ENCODE data around the gene ZNF3.
A peak's percentile ranks its signal among the peaks of the same experiment; 100 is the strongest.

ZNF3 gene

DNA sequence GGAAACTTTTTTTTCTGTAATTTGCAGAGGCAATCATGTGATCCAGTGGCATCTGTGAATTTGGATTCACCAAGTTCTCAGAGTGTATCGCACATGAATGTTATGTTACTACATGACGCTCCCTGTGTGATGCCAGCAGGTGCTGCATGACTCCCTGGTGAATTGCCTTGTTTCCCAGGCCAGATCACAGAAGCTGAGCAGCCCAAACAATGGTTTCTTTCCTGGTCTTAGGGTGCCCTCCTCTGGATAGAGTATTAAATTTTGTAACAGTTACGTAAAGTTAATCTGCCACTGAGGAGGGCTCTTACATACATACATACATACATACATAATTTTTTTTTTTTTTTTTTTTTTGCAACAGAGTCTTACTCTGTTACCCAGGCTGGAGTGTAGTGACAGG lies 28.3 kb downstream of the ZNF3 start:
- no peak for DNase-seq (ENCODE audit: low read depth)

DNA sequence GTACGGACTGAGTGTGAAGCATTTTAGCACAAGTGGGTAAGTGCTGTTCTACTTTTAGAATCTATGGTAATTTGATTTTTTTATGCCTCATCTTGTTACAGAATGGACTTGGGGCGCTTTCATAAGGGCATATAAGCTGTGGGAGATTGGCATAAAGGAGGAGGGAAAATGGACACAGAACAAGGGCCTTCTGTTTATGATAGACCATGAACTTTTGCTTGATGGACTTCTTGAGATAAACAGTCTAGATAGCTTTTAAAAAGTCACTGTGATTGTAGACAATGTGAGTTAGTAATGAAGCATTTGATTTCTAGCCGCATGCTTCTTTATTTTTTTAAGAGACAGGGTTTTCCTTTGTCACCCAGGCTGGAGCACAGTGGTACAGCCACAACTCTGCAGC lies 29.9 kb downstream of the ZNF3 start:
- DNase-seq (ENCODE audit: low read depth), result no peak

DNA sequence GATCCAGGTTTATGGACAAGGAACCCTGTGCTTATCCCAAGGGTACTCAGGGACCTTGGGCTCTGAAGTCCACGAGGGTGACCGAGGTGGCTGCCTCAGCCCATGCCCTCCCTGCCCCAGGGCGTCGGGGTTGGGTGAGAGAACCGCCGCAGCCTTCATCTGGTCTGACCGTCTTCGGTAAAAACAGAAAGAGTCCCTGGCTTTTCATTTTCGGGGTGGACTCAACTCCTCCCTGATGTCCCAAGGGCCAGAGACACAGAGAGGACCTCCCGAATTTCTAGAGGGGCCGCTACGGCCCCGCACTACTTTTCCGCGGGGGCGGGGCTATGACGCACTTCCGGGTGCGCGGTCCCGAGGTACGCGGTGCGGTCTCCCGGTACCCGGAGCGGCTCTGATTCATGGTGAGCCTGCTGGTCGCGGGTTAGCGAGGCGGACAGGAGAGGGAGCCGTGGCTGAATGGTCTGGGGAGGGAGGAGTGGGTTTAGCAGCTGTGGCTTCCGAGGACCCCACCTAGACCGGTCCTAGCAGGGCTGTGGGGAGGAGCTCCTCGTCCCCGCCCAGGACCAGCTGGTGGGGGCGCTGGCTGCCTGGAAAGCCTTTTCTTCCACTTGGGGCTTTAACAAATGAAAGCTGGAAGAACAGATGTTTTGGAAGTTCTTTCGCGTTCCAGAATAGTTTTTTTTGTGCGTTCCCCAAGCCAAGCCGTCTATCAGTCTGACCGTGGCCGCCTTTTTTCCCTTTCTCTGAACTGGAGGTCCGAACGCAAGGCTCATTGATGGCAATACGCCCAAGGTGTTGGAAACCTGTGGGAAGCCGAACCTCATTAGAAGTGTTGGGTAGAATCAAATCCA lies 31.9 kb downstream of the ZNF3 start, which contains the start of gene ZSCAN21:
Gene ZSCAN21, plus strand, starts transcription at position 334 of the 851 bp plus-strand sequence. CDS start 7,233 bp downstream, outside the sequence.
- peak; percentile 81 for DNase-seq (ENCODE audit: low read depth)

- no peak for DNase-seq (ENCODE audit: low read depth)
Observed at GRCh38 chr7:100048680-100049079, 32.8 kb downstream of the ZNF3 start.

GRCh38 chr7:100044718-100045117 lies 36.8 kb downstream of the ZNF3 start:
- no peak for DNase-seq (ENCODE audit: low read depth)

- no peak for DNase-seq (ENCODE audit: low read depth)
Observed at GRCh38 chr7:100040575-100040974, 40.9 kb downstream of the ZNF3 start.

DNA sequence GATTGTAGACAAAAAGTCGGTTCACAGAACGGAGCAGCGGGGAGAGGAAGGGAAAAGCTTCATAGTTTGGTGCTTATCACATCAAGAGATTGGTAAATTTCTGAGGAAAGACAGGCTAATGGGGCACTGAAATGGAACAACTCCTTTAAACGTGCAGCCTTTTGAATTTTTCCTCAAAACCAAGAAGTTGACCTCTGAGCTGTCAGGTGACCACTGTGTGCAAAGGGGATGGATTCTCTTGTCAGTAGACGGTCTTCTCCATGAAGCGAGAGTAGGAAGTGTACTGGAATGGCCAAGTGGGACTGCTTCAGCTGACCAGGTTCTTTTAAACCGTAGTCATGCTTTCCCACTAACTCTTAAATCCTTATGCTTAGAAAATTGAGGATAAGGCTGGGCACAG lies 43.2 kb downstream of the ZNF3 start:
- DNase-seq (ENCODE audit: low read depth), result no peak

DNA sequence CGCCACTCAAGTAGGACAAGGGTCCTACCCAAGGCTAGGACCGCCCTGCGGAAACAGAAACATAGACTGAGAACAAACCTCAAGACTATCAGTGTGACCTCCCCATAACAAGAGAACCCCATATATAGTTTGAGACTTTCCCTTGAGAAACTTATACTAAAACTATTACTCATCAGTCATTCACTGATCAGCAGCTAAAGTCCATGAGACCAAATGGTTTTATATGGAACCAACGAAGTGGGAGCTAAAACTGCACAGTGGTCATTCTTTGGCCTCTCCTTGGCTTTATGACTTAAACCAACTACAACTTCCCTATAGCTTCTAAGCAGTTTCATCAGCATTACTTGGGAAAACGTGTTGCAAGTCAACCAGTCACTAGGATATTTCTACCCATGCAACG lies 45.6 kb downstream of the ZNF3 start:
- no peak for DNase-seq (ENCODE audit: low read depth)

DNA sequence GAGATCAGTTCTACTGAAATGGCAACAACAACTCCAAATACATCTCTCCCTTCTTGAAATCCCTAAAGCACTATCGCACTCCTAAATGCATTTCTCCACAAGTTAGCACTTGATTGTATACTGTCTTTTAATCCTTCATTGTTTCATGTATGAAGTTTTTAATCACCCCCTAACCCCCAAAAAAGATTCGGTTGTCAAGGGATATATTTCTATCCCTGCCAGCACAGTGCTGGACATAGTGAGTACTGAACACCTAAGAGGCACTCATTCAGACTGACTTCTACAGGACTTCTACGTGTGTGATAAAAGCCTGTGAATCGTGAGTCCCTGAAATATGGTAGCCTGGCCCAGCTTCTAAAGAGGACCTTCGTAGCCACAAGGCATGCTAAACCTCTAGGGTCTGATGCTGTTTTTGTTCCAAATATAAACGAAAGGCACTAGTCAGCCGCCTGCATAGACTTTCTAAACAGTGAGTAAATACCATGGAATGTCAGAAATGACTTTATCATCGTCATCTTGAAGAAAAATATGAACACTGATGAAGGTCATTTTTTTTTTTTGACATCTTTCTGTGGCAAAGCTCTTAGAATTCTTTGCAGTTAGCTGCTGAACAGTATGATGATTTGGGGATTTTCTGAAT lies 46.5 kb downstream of the ZNF3 start:
- DNase-seq (ENCODE audit: low read depth), result no peak

- no peak for DNase-seq (ENCODE audit: low read depth)
Observed at GRCh38 chr7:100033526-100033925, 48.0 kb downstream of the ZNF3 start.

- DNase-seq (ENCODE audit: low read depth), result no peak
Observed at GRCh38 chr7:100029596-100029995, 51.9 kb downstream of the ZNF3 start.

DNA sequence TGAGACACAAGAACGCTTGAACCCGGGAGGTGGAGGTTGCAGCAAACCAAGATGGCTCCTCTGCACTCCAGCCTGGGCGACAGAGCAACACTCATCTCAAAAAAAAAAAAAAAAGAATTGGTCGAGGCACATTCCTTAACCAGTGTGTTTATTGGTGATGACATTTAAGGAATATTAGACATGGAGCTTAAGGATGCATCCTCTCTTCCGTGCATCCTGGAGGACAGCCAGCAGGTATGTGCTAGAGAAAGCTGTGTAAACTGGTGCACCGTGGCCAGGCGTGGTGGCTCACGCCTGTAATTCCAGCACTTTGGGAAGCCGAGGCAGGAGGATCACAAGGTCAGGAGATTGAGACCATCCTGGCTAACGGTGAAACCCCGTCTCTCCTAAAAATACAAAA lies 54.3 kb downstream of the ZNF3 start:
- DNase-seq (ENCODE audit: low read depth), result no peak

DNA sequence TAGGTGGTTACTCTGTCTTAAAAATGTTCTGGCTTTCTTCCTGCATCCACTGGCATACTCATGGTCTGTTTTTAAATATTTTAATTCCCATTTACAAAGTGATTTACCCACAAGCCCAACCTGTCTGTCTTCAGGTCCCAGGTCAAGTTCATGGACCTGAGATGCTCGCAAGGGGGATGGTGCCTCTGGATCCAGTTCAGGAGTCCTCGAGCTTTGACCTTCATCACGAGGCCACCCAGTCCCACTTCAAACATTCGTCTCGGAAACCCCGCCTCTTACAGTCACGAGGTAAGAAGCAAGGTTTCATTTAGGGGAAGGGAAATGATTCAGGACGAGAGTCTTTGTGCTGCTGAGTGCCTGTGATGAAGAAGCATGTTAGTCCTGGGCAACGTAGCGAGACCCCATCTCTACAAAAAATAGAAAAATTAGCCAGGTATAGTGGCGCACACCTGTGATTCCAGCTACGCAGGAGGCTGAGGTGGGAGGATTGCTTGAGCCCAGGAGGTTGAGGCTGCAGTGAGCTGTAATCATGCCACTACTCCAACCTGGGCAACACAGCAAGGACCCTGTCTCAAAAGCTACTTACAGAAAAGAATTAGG lies 57.4 kb downstream of the ZNF3 start:
- no peak for DNase-seq (ENCODE audit: low read depth)

- no peak for DNase-seq (ENCODE audit: low read depth)
Observed at GRCh38 chr7:100023526-100023925, 58.0 kb downstream of the ZNF3 start.

DNA sequence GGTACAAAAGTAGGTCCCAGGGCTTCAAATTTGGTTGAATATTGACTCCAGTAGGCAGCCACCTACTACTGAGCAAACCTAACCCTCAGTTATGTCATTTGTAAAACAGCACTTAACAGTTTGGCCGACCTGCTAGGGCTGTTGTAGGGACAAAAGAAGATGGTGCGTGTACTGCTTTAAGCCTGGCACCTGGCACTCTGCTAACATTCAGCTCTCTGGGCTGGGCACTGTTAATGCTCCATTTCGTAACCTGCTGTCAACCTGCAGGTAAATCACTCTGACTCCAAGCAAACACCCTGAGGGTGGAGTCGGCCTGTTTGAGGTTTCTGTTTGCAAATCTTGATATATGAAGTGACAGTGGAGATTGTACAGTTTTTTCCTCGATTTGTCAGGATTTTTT lies 58.9 kb downstream of the ZNF3 start:
- no peak for DNase-seq (ENCODE audit: low read depth)

DNA sequence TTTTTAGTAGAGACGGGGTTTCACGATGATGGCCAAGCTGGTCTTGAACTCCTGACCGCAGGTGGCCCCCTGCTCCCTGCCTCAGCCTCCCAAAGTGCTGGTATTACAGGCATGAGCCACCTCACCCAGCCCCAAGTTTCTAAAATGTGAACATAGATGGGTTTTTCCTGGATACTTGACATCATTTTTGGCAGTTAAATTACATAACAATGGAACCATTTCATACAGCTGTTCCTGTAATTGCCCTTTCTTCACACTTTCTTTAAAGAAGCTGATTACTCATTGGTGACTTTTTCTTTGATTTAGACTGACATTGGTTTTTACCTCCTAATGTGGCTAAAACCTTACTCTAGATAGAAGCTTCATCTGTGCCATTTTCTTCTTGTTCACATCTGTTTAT lies 60.2 kb downstream of the ZNF3 start:
- DNase-seq (ENCODE audit: low read depth), result no peak
